Adrenal gland (tissue), 5 donors: ENCODE measurements around the gene CREB5.

Source experiments
- POLR2A ChIP-seq, 2 donors: fragments of 450-650 bp; IDR thresholded peaks; one replicate each; pipeline ENCODE4 v1.6.1; 2017; ENCODE audit warnings: antibody characterized with exemption in 2 of 2, mild to moderate bottlenecking in 2 of 2, moderate library complexity in 1 of 2
- TF ChIP-seq, protein P1 (sequence below), 6 experiments: fragments of 450-650 bp in 4 of 6; fragments of 200-600 bp in 2 of 6; sonication (generic) in 1 of 6; IDR thresholded peaks; 1 replicate in 5 of 6; 2 replicates in 1 of 6; pipeline versions ENCODE4 v1.5.1 to v1.8.0; 2016 to 2021; ENCODE audit warnings: antibody characterized with exemption in 6 of 6, mild to moderate bottlenecking in 2 of 6, moderate library complexity in 1 of 6
- donor health status: DM: no; HTN: no; CAD: no.

DNA sequence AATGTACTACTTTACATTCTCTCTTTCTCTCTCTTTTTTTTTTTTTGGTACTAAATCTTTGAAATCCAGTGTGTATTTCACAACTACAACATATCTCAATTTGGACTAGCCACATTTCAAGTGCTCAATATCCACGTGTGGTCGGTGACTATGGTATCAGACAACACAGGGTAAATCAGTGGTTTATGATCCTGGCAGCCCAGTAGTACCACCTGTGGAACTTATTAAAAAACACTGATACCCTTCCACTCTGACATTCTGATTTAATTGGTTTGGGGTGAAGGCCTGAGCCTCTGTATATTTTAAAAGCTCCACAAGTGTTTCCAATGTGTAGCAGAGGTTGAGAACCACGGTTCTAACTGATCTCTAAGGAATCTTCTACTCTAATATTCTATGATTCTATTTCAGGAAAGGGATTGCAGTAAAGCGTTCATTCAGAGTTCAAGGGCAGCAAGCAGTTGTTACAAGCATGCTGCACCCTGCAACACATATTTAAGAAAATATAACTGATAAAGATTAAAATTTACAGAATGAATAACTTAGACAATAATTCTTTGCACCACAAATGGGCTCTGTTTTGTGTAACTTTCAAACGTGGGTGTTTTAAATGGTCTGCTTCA is 5.1 kb downstream of the CREB5 start:
- no peak for TF ChIP-seq POLR2A (IDR thresholded peaks at IDR 0.05)
- TF ChIP-seq, protein P1, sequence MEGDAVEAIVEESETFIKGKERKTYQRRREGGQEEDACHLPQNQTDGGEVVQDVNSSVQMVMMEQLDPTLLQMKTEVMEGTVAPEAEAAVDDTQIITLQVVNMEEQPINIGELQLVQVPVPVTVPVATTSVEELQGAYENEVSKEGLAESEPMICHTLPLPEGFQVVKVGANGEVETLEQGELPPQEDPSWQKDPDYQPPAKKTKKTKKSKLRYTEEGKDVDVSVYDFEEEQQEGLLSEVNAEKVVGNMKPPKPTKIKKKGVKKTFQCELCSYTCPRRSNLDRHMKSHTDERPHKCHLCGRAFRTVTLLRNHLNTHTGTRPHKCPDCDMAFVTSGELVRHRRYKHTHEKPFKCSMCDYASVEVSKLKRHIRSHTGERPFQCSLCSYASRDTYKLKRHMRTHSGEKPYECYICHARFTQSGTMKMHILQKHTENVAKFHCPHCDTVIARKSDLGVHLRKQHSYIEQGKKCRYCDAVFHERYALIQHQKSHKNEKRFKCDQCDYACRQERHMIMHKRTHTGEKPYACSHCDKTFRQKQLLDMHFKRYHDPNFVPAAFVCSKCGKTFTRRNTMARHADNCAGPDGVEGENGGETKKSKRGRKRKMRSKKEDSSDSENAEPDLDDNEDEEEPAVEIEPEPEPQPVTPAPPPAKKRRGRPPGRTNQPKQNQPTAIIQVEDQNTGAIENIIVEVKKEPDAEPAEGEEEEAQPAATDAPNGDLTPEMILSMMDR (IDR thresholded peaks at IDR 0.05) = no peak
